Measurements from ENCODE around the gene DPCD.

The DPCD gene

DNA sequence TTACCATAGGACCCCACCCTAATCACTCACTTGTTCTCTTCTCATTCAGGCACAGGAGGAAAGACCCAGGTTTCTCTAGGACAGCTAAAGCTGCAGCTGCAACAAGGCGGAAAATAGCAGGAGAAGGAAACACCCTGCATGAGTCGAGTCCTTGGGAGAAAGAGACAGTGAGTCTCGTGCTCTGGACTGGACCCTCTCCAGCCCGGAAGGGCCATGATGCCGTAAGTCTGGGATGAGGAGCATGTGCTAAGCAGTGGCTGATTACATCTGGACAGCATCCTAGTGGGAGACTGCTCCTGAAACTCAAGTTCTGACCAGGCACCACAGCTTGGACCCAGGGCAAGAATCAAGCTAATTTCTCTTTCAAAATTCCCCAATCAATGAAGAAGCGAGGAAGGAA lies 67.4 kb downstream of the DPCD start:
- no peaks in the 10 kb centered on the region for H3K4me1 ChIP-seq (ENCODE audit: control insufficient read depth in 2 of 2, insufficient read depth in 2 of 2, low read length in 2 of 2)
- no peaks in the 10 kb centered on the region for H3K9me3 ChIP-seq (ENCODE audit: control insufficient read depth in 2 of 2, low read length in 2 of 2)
- H3K27ac ChIP-seq (ENCODE audit: low read depth in 2 of 2, low read length in 2 of 2) = no peak overlapping the region

DNA sequence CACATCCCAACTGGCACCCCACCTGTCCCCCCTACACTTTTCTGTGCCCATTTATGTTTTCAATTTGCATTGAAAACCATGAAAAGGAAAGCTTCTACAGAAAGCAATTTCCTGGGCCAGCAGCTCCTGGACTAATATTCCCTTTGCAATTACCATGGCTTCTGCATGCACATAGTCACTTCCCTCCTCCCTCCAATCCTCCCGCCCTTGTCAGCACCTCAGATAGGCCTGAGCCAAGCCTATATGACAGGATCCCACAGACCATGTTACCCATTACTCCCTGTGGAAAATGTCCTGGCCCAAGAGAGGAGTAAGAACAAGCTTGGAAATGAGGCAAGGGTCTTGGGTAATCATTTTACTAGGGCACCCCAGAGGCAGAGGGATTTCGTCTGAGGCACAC lies 68.8 kb downstream of the DPCD start:
- Histone ChIP-seq H3K4me3 (ENCODE audit: low read length in 2 of 2) (no peak overlapping the region), H3K36me3 (ENCODE audit: control insufficient read depth in 2 of 2, insufficient read depth in 2 of 2, low read length in 2 of 2) (peaks cover 34 to 58% of the 10 kb centered on the region in 2 donors), H3K9ac (ENCODE audit: low read depth in 1 of 2, low read length in 2 of 2) (no peak overlapping the region), H3K27me3 (ENCODE audit: control insufficient read depth in 2 of 2, insufficient read depth in 2 of 2, low read length in 2 of 2) (no peaks in the 10 kb centered on the region), H3K9me3 (ENCODE audit: control insufficient read depth in 2 of 2, low read length in 2 of 2) (no peaks in the 10 kb centered on the region), H3K4me1 (ENCODE audit: control insufficient read depth in 2 of 2, insufficient read depth in 2 of 2, low read length in 2 of 2) (no peaks in the 10 kb centered on the region), H3K27ac (ENCODE audit: low read depth in 2 of 2, low read length in 2 of 2) (no peak overlapping the region)

More for the DNA sequence above, 67.4 kb downstream of the DPCD start:
- no peak overlapping the region for H3K4me3 ChIP-seq (ENCODE audit: low read length in 2 of 2)
- peaks cover 31 to 50% of the 10 kb centered on the region in 2 donors for H3K36me3 ChIP-seq (ENCODE audit: control insufficient read depth in 2 of 2, insufficient read depth in 2 of 2, low read length in 2 of 2)
- H3K9ac ChIP-seq (ENCODE audit: low read depth in 1 of 2, low read length in 2 of 2) = no peak overlapping the region
- H3K27me3 ChIP-seq (ENCODE audit: control insufficient read depth in 2 of 2, insufficient read depth in 2 of 2, low read length in 2 of 2) = no peaks in the 10 kb centered on the region

DNA sequence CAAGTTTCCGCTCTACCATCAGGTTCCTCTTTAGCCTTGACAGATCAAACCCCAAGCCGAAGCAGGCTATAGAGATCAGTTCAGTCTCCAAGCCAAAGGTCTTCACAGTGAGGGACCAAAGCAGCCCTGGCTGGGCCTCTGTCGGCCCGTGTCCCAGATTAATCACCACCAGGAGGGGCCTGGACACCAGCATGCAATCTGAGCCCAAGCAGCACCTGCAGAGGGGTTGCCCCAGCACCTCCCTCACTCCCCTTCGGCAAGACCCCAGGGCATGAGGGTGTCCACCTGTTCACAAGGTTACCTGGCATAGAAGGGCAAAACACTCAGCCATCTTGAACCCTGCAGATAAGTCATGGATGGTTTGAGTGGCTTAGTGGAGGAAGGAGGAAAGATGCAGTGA lies 70.9 kb downstream of the DPCD start:
- H3K27me3 ChIP-seq (ENCODE audit: control insufficient read depth in 2 of 2, insufficient read depth in 2 of 2, low read length in 2 of 2) = no peaks in the 10 kb centered on the region
- H3K4me1 ChIP-seq (ENCODE audit: control insufficient read depth in 2 of 2, insufficient read depth in 2 of 2, low read length in 2 of 2) = no peaks in the 10 kb centered on the region
- H3K4me3 ChIP-seq (ENCODE audit: low read length in 2 of 2) = no peak overlapping the region
- H3K27ac ChIP-seq (ENCODE audit: low read depth in 2 of 2, low read length in 2 of 2) = no peak overlapping the region
- H3K9me3 ChIP-seq (ENCODE audit: control insufficient read depth in 2 of 2, low read length in 2 of 2) = no peaks in the 10 kb centered on the region
- H3K36me3 ChIP-seq (ENCODE audit: control insufficient read depth in 2 of 2, insufficient read depth in 2 of 2, low read length in 2 of 2) = peaks cover 50 to 78% of the 10 kb centered on the region in 2 donors
- no peak overlapping the region for H3K9ac ChIP-seq (ENCODE audit: low read depth in 1 of 2, low read length in 2 of 2)

Measured in mucosa of rectum (tissue), 2 donors.